ENCODE data around the gene CORO2A.

- no peak for TF ChIP-seq POLR2A (IDR thresholded peaks at IDR 0.05)
- peak in 9 of 11 experiments; percentile 15 to 53 (median 33) for TF ChIP-seq CTCF (IDR thresholded peaks at IDR 0.05 in 8 of 11, conservative IDR thresholded peaks at IDR 0.05 in 3 of 11)
These were observed at the start of gene CORO2A for GRCh38 chr9:98192503-98193335.

Measured in spleen (tissue), 7 donors.